ENCODE measurements around the gene TMBIM4. TPM values are rescaled to one million over a fixed set of nuclear protein-coding genes. Genes with fewer than 3 reads are reported as not detected.
"Not testable (repeated sequence)": the region's sequence is repeated elsewhere in the genome, so short reads cannot be mapped to it uniquely, and the experiment has no call there.

Gene TMBIM4
- total RNA-seq, 1 experiment from 2014 or later = 29.8 TPM

- Mint-ChIP-seq H3K27me3 (ENCODE audit: low read depth) (peaks cover 47% of the 10 kb centered on the region), H3K27ac (no peak overlapping the region), H3K4me3 (no peak overlapping the region), H3K9me3 (peaks cover 7% of the 10 kb centered on the region), H3K4me1 (no peaks in the 10 kb centered on the region), H3K36me3 (peaks cover 2% of the 10 kb centered on the region; the same call in 1 of the 2 replicates)
- TF ChIP-seq CREB1 (CRISPR knock-in tag; IDR thresholded peaks at IDR 0.05) (no peak), USF1 (CRISPR knock-in tag; IDR thresholded peaks at IDR 0.05) (no peak)
- POLR2A ChIA-PET = interaction anchor here (0.5 kb wide), 2 partner anchors 31 to 698 kb away, joined by 3 to 4 read pairs; no protein-coding TSS in a partner anchor
- CTCF ChIA-PET = interaction anchor here (1.9 kb wide), 1 partner anchor 14 kb away, joined by 6 read pairs; no protein-coding TSS in a partner anchor
- DNase-seq (ENCODE audit: low spot score) (no peak), ATAC-seq (no peak)
These were observed 13.2 kb upstream of the TMBIM4 start for GRCh38 chr12:66182956-66183355.

GRCh38 chr12:66176105-66176900, 6.5 kb upstream of the TMBIM4 start:
- ChIA-PET CTCF (interaction anchor here (0.7 kb wide), 1 partner anchor 18 kb away, joined by 3 read pairs; no protein-coding TSS in a partner anchor), POLR2A (no interaction called here)
- Mint-ChIP-seq H3K4me3 (no peak overlapping the region), H3K36me3 (peaks cover 9% of the 10 kb centered on the region), H3K27me3 (ENCODE audit: low read depth) (peaks cover 10% of the 10 kb centered on the region; the same call in 1 of the 2 replicates), H3K27ac (no peak overlapping the region), H3K4me1 (no peaks in the 10 kb centered on the region), H3K9me3 (peaks cover 12% of the 10 kb centered on the region)
- no peak for TF ChIP-seq OVOL2 (CRISPR knock-in tag; IDR thresholded peaks at IDR 0.05; ENCODE audit: borderline replicate concordance)
- TF ChIP-seq ZNF138 (CRISPR knock-in tag; conservative IDR thresholded peaks at IDR 0.05) = no peak
- TF ChIP-seq MAX (CRISPR knock-in tag; IDR thresholded peaks at IDR 0.05) = no peak
- TF ChIP-seq CREM (CRISPR knock-in tag; IDR thresholded peaks at IDR 0.05) = no peak
- no peak for TF ChIP-seq STAT6 (CRISPR knock-in tag; conservative IDR thresholded peaks at IDR 0.05; ENCODE audit: low read depth)
- no peak for TF ChIP-seq IRF1 (CRISPR knock-in tag; IDR thresholded peaks at IDR 0.05)
- no peak for TF ChIP-seq ATF6 (CRISPR knock-in tag; IDR thresholded peaks at IDR 0.05)
- no peak for TF ChIP-seq ATF2 (CRISPR knock-in tag; IDR thresholded peaks at IDR 0.05; ENCODE audit: borderline replicate concordance, low read depth)
- no peak for TF ChIP-seq ZMAT4 (CRISPR knock-in tag; IDR thresholded peaks at IDR 0.05)
- TF ChIP-seq E2F4 (CRISPR knock-in tag; IDR thresholded peaks at IDR 0.05; ENCODE audit: borderline replicate concordance, low read depth) = no peak
- ATAC-seq (no peak), DNase-seq (ENCODE audit: low spot score) (no peak)

- H3K4me3 Mint-ChIP-seq; ATAC-seq; CTCF ChIA-PET; H3K36me3 Mint-ChIP-seq; H3K4me1 Mint-ChIP-seq; H3K27ac Mint-ChIP-seq; POLR2A ChIA-PET; DNase-seq (ENCODE audit: low spot score): not testable (repeated sequence)
- peaks cover 12% of the 10 kb centered on the region for H3K9me3 Mint-ChIP-seq
- H3K27me3 Mint-ChIP-seq (ENCODE audit: low read depth) = peaks cover 10% of the 10 kb centered on the region; the same call in 1 of the 2 replicates
These were observed 4.9 kb upstream of the TMBIM4 start for GRCh38 chr12:66174391-66175325.
